Epithelial cell of esophagus (primary cell): ENCODE results near the gene CC2D2B.

Source experiments
- DNase-seq: peaks from one replicate; pipeline ENCODE4 v3.0.0; 2010; ENCODE audit warnings: low read depth
- H3K4me3 ChIP-seq: 2 replicates; pipeline ENCODE4 v1.5.1; 2011; ENCODE audit warnings: mild to moderate bottlenecking, low read length, control low read depth
- TF ChIP-seq, protein P1 (sequence below): IDR thresholded peaks from 2 replicates; pipeline ENCODE4 v1.5.1; 2011; ENCODE audit warnings: low read depth, mild to moderate bottlenecking, low read length, control low read depth, inconsistent platforms; ENCODE audit not compliant: insufficient read depth; ENCODE audit errors: missing control alignments

The CC2D2B gene, protein sequence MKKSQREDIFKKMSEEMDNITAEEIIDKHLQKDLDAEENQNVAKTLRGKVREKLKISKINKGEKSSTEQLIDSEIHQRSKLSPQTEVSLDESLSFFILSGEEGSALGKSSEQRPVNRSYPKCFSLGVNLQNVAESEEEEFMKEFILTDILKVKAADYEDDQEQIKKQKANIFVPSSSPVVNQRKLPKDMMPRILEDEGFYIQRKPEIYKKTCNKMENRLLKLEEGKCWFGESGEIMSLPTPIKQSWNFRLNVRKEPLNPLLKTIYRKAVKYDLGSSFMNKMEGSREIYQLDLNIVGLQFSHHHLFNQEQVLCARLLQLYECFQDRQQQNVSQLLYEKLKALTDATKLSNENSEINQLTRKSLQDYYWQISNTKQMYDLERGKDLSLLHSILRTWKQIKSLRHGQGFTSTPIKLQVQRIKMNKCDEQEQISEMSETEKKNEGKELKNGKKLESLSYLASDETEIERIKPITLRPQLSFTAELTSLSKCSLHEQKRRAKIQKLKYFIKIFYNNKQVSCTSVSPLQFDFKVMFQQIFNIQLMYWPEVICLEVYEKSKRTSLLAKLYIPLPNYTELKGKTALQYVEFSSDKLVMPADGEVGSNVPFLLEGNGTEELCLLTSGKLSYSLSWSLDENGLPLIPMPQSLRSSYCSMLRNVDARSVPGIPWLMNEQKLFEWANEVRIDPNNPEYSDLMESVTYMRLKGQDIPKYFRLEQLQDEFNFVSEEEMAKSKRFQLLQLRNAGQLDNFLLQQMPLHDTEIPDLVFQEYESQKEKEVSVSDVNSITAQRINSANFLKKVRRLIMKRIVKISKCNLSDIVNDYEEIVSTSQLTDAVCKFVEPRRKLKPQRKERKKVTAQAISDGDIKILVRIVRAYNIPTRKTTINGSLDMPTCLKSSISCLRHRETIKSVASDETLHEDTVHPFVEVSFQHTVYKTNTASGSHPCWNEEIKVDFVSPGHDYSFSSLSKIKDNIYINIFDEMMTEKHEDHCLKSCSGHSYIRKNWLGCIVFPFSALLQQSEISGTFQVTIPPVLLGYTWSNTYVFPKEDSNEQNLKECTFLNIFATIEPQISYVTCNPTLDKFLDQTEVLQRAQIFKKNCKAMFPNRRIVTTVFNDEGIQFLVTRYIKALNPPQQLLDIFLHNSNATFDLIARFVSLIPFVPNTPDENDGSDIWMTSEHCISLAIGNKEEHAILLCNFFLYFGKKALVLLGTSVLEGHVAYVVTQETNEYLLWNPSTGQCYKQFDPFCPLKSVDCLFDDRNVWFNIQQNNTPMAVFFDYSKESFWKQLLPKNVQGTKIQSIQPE (N-terminal part only)

DNA sequence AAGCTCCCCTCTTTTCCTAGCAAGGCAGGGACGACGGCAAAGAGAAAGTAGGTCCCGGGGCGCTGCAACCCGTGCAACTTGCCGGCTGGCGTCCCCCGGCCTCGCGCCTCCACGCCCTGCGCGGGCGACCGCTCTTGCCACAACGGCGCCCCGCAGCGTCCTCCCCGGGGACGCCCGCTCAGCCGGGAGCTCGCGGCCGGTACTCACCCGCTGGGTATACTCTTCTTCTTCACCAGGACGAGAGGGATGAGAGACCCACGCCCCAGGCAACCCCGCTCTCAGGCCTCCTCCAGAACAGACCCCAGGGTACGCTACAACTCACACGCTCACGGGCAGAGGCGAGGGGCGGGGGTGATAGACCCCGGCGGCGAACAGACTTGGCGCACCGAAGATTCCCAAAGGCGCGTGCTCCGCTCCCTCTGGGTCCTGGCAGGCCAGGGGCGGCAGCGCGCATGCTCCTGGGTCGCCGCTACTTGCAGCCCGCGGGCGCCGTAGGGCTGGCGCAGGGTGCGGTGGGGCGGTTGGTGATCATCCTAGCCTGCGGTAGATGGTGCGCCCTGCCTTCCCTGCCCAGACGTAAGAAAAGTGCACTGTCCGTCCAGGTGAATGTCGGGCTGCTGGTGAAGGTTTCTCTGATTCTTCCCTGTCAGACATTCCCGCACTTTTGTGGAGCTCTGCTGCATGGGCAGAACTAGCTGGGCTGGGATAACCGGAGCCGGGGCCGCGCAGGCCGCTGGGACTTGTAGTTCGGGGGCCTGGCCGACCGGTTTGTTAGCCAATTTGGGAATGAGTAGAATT lies at the start of gene CC2D2B:
Gene CC2D2B, plus strand, starts transcription at position 520 of the 798 bp plus-strand sequence. CDS start 3,349 bp downstream, outside the sequence.
- peak; percentile 88 for DNase-seq
- peak within 1 kb of the TSS; percentile 71 for H3K4me3 ChIP-seq
- TF ChIP-seq, protein P1, sequence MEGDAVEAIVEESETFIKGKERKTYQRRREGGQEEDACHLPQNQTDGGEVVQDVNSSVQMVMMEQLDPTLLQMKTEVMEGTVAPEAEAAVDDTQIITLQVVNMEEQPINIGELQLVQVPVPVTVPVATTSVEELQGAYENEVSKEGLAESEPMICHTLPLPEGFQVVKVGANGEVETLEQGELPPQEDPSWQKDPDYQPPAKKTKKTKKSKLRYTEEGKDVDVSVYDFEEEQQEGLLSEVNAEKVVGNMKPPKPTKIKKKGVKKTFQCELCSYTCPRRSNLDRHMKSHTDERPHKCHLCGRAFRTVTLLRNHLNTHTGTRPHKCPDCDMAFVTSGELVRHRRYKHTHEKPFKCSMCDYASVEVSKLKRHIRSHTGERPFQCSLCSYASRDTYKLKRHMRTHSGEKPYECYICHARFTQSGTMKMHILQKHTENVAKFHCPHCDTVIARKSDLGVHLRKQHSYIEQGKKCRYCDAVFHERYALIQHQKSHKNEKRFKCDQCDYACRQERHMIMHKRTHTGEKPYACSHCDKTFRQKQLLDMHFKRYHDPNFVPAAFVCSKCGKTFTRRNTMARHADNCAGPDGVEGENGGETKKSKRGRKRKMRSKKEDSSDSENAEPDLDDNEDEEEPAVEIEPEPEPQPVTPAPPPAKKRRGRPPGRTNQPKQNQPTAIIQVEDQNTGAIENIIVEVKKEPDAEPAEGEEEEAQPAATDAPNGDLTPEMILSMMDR: no peak

DNA sequence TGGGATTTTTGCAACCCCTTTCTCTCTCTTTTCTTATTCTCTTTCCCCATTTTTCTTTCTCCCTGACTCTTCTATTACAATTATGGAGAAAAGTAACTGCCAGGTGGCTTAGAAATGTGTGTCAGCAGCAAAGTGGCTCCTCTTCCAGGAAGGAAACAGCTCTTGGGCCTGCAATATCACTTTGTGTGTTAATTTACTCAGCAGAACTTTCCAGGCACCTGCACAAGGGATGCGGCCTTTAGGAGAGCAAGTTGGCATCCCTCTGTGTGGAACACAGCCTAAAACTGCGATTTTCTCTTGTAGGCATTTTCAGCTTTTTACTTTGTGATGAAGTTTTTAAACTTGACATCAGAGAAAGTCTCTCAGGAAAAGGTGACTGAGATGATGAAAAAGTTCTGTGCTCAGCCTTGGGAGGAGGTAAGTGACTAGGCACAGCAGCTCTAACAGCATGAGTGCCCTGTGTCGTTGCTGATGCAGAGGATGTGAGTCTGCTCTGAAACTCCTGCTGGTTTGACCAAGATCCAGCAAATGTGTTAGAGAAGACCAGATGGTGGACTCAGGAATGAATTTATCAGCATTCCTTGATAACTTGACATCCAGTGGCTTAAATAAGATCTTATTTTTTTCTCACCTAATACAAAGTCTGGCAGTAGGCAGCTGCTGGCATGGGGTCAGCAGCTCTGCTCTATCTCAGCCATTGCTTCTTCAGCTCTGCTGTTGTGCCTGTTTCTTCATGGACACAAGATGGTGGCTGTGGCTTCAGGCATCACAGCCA lies 47.4 kb upstream of the CC2D2B start:
- DNase-seq: no peak
- H3K4me3 ChIP-seq: no peak overlapping the region
- TF ChIP-seq, protein P1: no peak

DNA sequence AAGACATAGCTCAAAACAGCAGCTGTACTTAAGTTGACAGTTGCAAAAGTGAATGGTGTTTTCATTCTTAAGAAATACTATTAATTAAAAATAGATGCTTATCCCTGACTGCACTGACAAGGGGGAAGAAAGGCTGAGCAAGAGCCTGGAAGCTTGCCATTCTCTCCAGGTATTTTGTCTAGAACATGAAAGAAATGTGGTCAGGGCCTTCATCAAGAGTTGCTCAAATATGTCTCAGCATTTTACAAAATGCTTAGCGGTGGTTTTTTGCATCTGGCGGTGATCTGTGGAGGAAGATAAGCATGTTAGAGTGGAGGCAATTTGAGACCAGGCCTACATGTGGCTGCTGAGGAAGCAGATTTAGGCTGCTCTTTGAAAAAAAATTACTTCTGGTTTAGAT lies 46.4 kb upstream of the CC2D2B start:
- no peak overlapping the region for H3K4me3 ChIP-seq
- TF ChIP-seq, protein P1: no peak
- DNase-seq: peak; percentile 8

DNA sequence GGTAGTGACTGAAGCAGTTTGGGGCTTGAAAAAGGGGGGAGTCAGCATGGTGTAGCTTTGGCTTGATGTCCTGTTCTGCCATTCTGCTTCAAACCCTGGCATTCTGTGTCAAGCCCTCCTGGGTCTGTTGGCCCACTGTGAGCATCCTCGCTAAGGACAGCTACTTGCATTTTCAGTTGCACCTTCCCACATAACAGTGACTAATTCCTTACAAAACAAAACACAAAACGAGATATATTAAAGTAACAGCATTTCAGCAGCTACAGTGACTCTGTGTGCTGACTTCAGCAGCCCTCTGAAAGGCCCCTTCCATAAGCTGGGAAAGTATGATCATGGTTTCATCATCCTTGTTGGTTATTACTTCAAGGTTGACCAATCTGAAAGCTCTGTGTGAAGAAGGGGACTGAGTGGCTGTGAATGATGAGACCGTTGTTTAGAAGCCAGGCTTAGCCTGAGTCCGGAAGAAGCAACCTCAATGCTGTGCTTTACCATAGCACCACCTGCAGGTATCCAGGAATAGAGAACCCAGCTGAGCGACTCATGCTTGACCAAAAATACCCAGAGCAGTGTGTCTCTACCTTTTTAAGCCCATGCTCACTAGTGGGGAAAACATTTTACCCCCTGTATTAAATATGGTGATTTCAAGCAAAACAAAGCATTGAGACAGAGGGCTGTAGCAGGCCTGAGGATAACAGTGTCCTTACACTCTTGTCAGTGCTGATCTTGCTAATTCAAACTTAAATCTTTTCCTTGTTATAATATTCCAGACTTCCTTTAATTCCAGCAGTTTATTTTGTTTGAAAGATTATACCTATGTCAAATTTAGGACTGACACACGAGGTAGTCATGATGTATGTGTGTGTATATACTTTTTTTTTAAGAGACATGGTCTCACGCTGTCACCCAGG lies 42.6 kb upstream of the CC2D2B start:
- DNase-seq: peak; percentile 67
- H3K4me3 ChIP-seq: no peak overlapping the region
- TF ChIP-seq, protein P1: peak; percentile 78

DNA sequence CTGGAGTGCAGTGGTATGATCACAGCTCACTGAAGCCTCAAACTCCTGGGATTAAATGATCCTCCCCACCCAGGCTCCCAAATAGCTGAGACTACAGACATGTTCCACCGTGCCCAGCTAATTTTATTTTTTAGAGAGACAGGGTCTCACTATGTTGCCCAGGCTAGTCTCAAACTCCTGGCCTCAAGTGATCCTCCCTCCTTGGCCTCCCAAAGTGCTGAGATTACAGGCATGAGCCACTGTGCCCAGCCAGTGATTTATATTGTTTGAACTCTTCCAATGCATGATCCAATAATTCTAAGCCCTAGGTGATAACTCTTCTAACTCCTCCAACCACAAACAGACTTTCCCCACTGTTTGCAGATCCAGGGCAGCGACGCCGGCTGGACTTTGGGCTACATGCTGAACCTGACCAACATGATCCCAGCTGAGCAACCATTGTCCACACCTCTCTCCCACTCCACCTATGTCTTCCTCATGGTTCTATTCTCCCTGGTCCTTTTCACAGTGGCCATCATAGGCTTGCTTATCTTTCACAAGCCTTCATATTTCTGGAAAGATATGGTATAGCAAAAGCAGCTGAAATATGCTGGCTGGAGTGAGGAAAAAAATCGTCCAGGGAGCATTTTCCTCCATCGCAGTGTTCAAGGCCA lies 41.8 kb upstream of the CC2D2B start:
- H3K4me3 ChIP-seq: no peak overlapping the region
- no peak for DNase-seq
- TF ChIP-seq, protein P1: no peak
